Duodenal mucosa (tissue), 2 donors: ENCODE measurements around the gene ETV6.

Source experiments
- H3K27ac ChIP-seq: one replicate; pipeline ENCODE4 v1.7.0; 2013; ENCODE audit warnings: low read depth, low read length
- H3K27me3 ChIP-seq, 2 donors: one replicate each; pipeline ENCODE4 v1.7.0; 2013; ENCODE audit warnings: low read length in 2 of 2, control low read depth in 1 of 2; ENCODE audit not compliant: insufficient read depth in 2 of 2, control insufficient read depth in 1 of 2
- H3K36me3 ChIP-seq, 2 donors: one replicate each; pipeline ENCODE4 v1.7.0; 2013; ENCODE audit warnings: low read length in 2 of 2, control low read depth in 1 of 2; ENCODE audit not compliant: insufficient read depth in 2 of 2, control insufficient read depth in 1 of 2
- H3K4me1 ChIP-seq, 2 donors: one replicate each; pipeline ENCODE4 v1.7.0; 2013; ENCODE audit warnings: low read length in 2 of 2, control low read depth in 1 of 2; ENCODE audit not compliant: insufficient read depth in 2 of 2, control insufficient read depth in 1 of 2
- H3K4me3 ChIP-seq, 2 donors: one replicate each; pipeline ENCODE4 v1.7.0; 2013; ENCODE audit warnings: low read length in 2 of 2, low read depth in 1 of 2
- H3K9ac ChIP-seq, 2 donors: one replicate each; pipeline ENCODE4 v1.7.0; 2013; ENCODE audit warnings: low read length in 2 of 2, low read depth in 1 of 2
- H3K9me3 ChIP-seq, 2 donors: one replicate each; pipeline ENCODE4 v1.7.0; 2013; ENCODE audit warnings: low read length in 2 of 2, control low read depth in 1 of 2; ENCODE audit not compliant: control insufficient read depth in 1 of 2

ETV6 gene

DNA sequence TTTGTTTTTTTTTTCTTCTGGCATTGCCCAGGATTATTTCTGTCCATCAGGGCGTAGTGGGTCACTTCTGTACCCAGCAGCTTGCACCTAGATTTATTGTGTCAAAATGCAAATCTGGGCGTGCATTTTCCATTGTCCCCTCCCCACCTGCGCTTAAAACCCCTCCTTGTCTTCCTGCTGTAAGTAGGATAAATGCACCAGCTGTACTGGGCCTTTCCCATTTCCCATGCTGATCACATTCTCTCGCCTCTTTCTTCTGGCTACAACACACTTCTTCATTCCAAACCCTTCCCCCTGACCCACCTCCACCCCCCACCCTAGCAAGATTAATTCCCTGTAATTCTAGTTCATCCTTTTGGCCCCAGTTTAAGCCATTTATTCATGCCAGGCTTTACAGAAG, 128.0 kb downstream of the ETV6 start:
- H3K4me3 ChIP-seq: no peak overlapping the region
- H3K27me3 ChIP-seq: no peaks in the 10 kb centered on the region
- H3K27ac ChIP-seq: no peak overlapping the region
- H3K36me3 ChIP-seq: no peaks in the 10 kb centered on the region
- H3K4me1 ChIP-seq: peaks cover 7 to 18% of the 10 kb centered on the region in 2 donors
- H3K9ac ChIP-seq: no peak overlapping the region
- no peaks in the 10 kb centered on the region for H3K9me3 ChIP-seq

DNA sequence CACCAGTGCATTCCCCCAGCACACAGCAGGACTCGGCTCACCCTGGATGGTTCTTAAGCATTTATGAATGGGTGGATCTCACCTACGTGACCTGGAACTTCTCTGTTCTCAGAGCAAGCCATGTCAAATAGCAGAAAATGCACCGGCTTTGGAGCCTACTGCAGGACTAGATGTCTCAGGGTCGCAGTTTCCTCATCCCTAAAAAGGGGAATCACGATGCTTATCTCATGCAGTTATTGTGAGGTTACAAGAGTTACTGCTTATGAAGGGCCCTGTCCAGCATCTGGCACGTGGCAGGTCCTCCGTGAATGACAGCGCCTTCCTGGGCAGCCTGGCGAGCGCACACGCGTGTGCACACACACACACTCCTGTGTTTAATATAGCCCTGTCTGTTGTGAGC, 128.5 kb downstream of the ETV6 start:
- H3K9ac ChIP-seq: no peak overlapping the region
- H3K9me3 ChIP-seq: no peaks in the 10 kb centered on the region
- H3K27ac ChIP-seq: no peak overlapping the region
- H3K4me1 ChIP-seq: peaks cover 7 to 18% of the 10 kb centered on the region in 2 donors
- H3K36me3 ChIP-seq: no peaks in the 10 kb centered on the region
- no peak overlapping the region for H3K4me3 ChIP-seq
- no peaks in the 10 kb centered on the region for H3K27me3 ChIP-seq

DNA sequence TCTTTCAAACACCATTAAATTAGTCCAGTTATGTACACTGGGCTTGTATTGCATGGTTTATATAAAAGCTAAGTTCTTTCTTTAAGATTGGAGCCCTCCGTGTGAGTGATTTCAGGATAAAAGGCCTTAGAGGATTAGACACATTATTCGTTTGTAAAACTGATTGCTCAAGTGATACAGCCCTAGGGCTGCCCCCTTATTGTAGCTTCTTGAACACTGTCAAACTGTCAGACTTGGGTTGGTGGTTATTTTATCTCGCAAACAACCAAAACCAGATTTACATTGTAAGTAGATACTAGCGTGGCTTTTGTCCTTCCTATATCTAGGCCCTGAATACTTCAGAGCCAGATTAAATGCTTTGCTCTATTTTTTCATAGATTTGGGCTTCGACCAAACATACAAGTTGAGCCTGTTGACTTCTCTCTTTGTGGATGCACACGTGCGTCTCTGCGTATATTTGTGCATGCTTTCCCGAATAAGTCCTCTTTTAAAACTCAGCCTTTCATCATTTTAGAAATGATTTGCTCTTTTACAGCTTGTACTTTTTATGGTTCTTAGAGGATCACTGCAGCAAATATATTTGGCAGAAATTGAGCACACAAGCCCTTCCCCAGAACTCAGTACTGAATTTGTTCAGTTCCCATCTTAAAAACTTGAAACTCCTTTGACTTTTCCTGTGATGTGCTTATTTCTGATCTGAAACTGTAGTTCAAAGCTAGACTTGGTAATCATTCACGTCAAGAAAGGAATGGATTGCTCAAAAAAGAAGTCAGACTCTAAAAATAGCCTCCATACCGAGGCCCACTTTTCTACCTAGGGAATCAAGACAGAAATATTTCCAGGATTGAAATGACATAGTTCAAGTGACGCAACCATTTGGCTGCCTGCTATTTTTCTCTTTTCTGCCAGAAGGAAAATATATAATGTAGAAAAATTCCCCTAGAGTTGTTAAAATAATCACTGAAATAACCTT, 129.5 kb downstream of the ETV6 start:
- no peaks in the 10 kb centered on the region for H3K9me3 ChIP-seq
- H3K4me1 ChIP-seq: peaks cover 7 to 10% of the 10 kb centered on the region in 2 donors
- H3K9ac ChIP-seq: no peak overlapping the region
- H3K36me3 ChIP-seq: no peaks in the 10 kb centered on the region
- no peak overlapping the region for H3K4me3 ChIP-seq
- H3K27me3 ChIP-seq: no peaks in the 10 kb centered on the region
- H3K27ac ChIP-seq: no peak overlapping the region

DNA sequence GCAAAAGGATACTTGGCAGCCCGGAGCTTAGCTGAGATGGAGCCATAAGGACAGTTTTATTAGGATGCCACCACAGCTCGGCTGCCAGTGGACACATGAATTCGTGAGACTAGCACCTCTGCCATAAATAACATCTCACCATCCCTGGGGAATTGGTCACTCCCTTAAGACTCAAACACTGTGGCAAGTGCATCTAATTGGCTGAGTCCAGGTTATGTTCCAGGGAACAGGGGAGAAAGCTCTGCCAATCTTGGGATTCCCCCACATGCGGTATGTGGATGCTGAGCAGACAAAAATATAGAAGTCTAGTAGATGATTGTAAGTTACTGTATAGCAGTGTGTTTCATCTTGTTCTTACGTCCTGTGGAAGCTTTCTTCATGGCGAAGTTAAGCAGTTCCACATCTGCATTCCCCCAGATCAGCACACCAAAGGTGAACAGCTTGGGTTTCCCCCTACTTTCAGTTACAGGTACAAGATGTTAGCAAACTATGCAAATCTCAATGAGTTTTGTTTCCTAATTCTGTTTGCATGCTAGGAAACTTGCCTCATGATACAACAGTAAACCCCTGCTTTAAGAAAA, 131.1 kb downstream of the ETV6 start:
- H3K36me3 ChIP-seq: peaks cover 0 to under 1% of the 10 kb centered on the region in 2 donors
- H3K4me1 ChIP-seq: peaks cover 0 to 8% of the 10 kb centered on the region in 2 donors
- no peak overlapping the region for H3K27ac ChIP-seq
- no peak overlapping the region for H3K4me3 ChIP-seq
- no peak overlapping the region for H3K9ac ChIP-seq
- H3K9me3 ChIP-seq: no peaks in the 10 kb centered on the region
- no peaks in the 10 kb centered on the region for H3K27me3 ChIP-seq

DNA sequence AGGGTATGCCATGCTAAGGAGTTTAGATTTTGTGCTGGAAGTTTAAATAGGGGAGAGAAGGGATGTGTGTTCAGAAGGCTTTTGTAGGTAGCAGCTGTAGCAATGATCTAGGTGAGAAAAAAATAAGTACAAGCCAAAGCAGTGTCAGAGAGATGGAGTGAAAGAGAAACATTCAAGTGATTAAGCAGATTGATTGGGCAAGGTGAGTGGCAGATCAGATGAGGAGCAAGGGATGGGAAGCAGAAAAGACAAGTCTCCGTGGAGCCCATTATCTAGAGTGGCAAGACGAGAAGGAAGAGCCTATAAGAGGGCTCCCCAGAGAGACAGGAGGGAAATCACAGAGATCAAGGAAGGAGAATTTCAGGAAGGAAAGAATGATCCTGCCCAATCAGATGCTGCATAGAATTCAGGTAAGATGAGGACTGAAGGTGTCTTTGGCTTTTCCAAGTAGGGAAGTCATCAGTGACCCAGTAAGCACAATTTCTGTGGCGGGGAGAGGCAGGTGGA, 133.5 kb downstream of the ETV6 start:
- no peak overlapping the region for H3K27ac ChIP-seq
- H3K36me3 ChIP-seq: peaks cover 0 to 2% of the 10 kb centered on the region in 2 donors
- H3K9ac ChIP-seq: no peak overlapping the region
- H3K4me3 ChIP-seq: no peak overlapping the region
- peaks cover 0 to 8% of the 10 kb centered on the region in 2 donors for H3K4me1 ChIP-seq
- no peaks in the 10 kb centered on the region for H3K9me3 ChIP-seq
- H3K27me3 ChIP-seq: no peaks in the 10 kb centered on the region

DNA sequence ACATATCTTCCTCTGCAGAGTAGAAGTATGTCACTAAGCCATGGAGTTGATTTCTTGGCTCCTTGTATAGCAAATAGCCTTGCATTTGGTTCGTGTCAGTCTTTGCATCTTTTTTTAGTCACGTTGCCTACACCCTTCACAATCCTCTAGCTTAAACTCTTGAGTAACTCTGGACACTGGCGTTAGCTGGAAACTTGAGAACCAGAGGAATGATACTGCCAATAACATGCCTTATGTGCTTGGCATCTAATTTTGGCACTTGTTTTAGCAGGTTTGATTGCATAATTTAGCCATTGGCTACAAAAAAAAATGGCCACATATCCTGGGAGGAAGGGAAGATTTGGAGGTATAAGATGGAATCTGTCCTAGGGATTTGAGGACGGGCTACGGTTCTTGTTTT, 136.2 kb downstream of the ETV6 start:
- H3K27ac ChIP-seq: no peak overlapping the region
- no peak overlapping the region for H3K4me3 ChIP-seq
- H3K9ac ChIP-seq: no peak overlapping the region
- H3K27me3 ChIP-seq: no peaks in the 10 kb centered on the region
- H3K9me3 ChIP-seq: no peaks in the 10 kb centered on the region
- H3K4me1 ChIP-seq: peaks cover 0 to 5% of the 10 kb centered on the region in 2 donors
- peaks cover 0 to 2% of the 10 kb centered on the region in 2 donors for H3K36me3 ChIP-seq

DNA sequence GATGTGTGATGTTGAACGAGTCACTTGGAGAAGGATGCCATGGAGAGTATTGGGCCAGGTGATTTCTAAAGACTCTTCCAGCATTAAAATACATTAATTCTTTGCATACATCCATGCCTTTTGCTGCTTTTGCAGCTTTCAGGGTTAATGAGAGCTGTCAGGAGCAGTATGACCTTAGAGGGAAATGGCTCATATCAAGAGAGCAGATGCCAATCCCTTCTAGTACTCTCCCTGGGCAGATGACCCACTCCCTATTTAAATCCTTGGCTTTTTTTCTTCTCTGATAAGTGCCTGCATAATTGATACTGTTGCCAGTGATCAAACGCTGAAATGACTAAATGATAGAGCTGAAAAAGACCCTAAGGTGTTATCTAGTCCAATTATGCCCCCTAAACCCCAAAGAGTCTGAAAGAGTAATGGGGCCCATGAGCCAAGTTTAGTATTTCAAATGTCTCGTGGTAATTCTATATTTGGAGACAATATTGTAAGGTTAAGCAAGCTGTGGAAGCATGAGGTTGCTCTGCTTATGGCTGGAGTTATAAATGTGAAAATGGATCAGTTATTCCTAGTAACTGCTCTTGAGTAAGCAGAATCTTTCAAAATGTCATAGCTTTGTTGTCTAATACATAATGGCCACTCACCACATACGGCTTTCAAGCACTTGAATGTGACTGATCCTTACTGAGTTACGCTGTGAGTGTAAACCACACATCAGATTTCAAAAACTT, 137.3 kb downstream of the ETV6 start:
- Histone ChIP-seq H3K27ac (no peak overlapping the region), H3K4me1 (no peaks in the 10 kb centered on the region), H3K9ac (no peak overlapping the region), H3K27me3 (no peaks in the 10 kb centered on the region), H3K36me3 (peaks cover 0 to 2% of the 10 kb centered on the region in 2 donors), H3K4me3 (no peak overlapping the region), H3K9me3 (no peaks in the 10 kb centered on the region)

DNA sequence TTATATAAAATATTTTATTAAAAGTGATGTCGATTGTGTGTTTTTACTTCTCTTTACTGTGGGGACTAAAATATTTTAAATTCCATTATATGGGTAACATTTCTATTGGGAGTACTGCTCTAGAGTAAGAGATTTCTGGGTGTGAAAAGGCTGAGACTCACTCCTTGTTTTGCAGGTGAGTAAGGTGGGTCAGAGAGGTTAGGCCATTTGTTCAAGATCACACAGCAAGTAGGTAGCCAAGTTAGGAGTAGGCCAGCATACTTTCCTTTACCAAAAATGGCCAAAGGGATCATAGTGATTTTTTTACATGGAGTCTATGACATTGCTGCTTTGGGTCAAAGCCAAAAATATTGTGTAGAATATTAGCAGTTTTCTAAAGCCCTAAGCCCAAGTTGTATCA, 138.0 kb downstream of the ETV6 start:
- H3K9ac ChIP-seq: no peak overlapping the region
- no peak overlapping the region for H3K27ac ChIP-seq

DNA sequence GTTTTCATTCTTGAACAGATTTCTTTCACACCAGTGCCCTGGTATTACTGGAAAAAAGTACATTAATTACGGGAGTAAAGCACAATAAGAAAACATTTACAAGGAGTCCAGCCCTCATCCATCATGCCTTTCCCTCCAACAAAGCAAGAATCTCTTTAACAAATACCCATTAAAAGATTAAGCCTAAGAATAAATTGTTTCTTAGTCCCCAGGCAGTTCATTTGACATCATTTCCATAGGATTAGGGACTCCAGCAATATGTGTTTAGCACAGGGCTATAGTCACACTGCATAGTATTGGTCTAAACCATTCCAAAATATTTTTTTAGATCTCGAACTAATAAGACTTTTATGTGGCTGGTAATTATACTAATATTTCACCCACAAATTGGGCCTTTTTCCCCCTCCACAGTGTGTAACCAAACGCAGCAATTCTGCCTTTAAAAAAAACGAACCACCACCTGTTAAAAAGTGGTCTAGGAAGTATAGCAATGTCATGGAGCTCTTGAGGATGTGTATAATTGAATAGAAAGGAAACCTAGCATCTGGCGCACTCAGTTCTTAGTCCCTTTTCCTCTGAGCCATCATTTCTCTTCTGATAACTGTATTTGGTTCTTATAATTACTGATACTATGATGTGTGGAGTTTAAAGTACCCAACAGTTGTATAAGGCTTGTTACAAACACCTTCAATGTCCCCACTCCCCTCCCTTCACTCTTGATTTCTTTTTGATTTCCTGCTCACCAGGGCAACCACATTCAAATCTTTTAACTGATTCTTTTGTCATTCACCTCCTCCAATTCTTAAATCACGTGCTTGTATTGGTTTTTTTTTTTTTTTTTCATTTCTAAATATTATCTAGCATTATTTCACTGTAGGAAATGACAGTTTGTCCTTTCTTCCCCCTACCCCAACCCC, 138.7 kb downstream of the ETV6 start:
- no peaks in the 10 kb centered on the region for H3K27me3 ChIP-seq
- no peak overlapping the region for H3K9ac ChIP-seq
- H3K9me3 ChIP-seq: no peaks in the 10 kb centered on the region
- no peak overlapping the region for H3K27ac ChIP-seq
- H3K36me3 ChIP-seq: peaks cover 0 to 2% of the 10 kb centered on the region in 2 donors
- no peaks in the 10 kb centered on the region for H3K4me1 ChIP-seq
- H3K4me3 ChIP-seq: no peak overlapping the region

More for the DNA sequence above, 138.0 kb downstream of the ETV6 start:
- Histone ChIP-seq H3K9me3 (no peaks in the 10 kb centered on the region), H3K4me3 (no peak overlapping the region), H3K36me3 (peaks cover 0 to 2% of the 10 kb centered on the region in 2 donors), H3K27me3 (no peaks in the 10 kb centered on the region), H3K4me1 (no peaks in the 10 kb centered on the region)
